ENCODE measurements around the gene GPR137B. TPM values are rescaled to one million over a fixed set of nuclear protein-coding genes. Genes with fewer than 3 reads are reported as not detected.
"Not testable (repeated sequence)": the region's sequence is repeated elsewhere in the genome, so short reads cannot be mapped to it uniquely, and the experiment has no call there.

Gene GPR137B
- total and polyA plus RNA-seq, 2 donors (not counting 1 experiment from before 2014, with no cell fraction given) = 12.9 to 13.6 TPM

GRCh38 chr1:236181059-236181458 is 38.7 kb downstream of the GPR137B start:
- TF ChIP-seq CTCF (conservative IDR thresholded peaks at IDR 0.05 in 1 of 2, IDR thresholded peaks at IDR 0.05 in 1 of 2; ENCODE audit: low read depth in 1 of 2, low read length in 2 of 2) = no peak
- TF ChIP-seq EZH2 (IDR thresholded peaks at IDR 0.05; ENCODE audit: low read length, missing control alignments) = no peak
- peak in 1 of 2 donors; percentile 33 for DNase-seq (ENCODE audit: low read depth in 2 of 2)
- no peak overlapping the region for H2AFZ ChIP-seq (ENCODE audit: low read length)
- H3K9me3 ChIP-seq (ENCODE audit: control insufficient read depth, insufficient read depth, low read depth, low read length) = no peaks in the 10 kb centered on the region
- no peak overlapping the region for H3K4me2 ChIP-seq (ENCODE audit: extremely low read depth, insufficient read depth, low read length)
- H3K4me3 ChIP-seq (replicated peaks in 1 of 4; ENCODE audit: control extremely low read depth in 1 of 4, insufficient read depth in 1 of 4, low read depth in 3 of 4, low read length in 4 of 4) = no peak overlapping the region
- H3K27ac ChIP-seq (ENCODE audit: insufficient read depth, low read length) = no peak overlapping the region
- no peaks in the 10 kb centered on the region for H3K4me1 ChIP-seq (ENCODE audit: control insufficient read depth, extremely low read depth, insufficient read depth, low read length)
- no peaks in the 10 kb centered on the region for H3K36me3 ChIP-seq (ENCODE audit: control insufficient read depth, insufficient read depth, low read length)
- H4K20me1 ChIP-seq (ENCODE audit: control insufficient read depth, extremely low read depth, insufficient read depth, low read length) = no peaks in the 10 kb centered on the region
- H3K9ac ChIP-seq (ENCODE audit: insufficient read depth, low read length) = no peak overlapping the region
- no peaks in the 10 kb centered on the region for H3K27me3 ChIP-seq (ENCODE audit: control insufficient read depth, insufficient read depth, low read length)
- no peaks in the 10 kb centered on the region for H3K79me2 ChIP-seq (ENCODE audit: control insufficient read depth, insufficient read depth, low read length)

GRCh38 chr1:236185687-236186086 is 43.3 kb downstream of the GPR137B start:
- Histone ChIP-seq H3K4me1 (ENCODE audit: control insufficient read depth, extremely low read depth, insufficient read depth, low read length) (no peaks in the 10 kb centered on the region), H3K4me3 (replicated peaks in 1 of 4; ENCODE audit: control extremely low read depth in 1 of 4, insufficient read depth in 1 of 4, low read depth in 3 of 4, low read length in 4 of 4) (no peak overlapping the region), H3K9me3 (ENCODE audit: control insufficient read depth, insufficient read depth, low read depth, low read length) (no peaks in the 10 kb centered on the region), H2AFZ (ENCODE audit: low read length) (no peak overlapping the region), H3K79me2 (ENCODE audit: control insufficient read depth, insufficient read depth, low read length) (no peaks in the 10 kb centered on the region), H3K36me3 (ENCODE audit: control insufficient read depth, insufficient read depth, low read length) (no peaks in the 10 kb centered on the region), H3K27ac (ENCODE audit: insufficient read depth, low read length) (no peak overlapping the region), H3K4me2 (ENCODE audit: extremely low read depth, insufficient read depth, low read length) (no peak overlapping the region), H4K20me1 (ENCODE audit: control insufficient read depth, extremely low read depth, insufficient read depth, low read length) (no peaks in the 10 kb centered on the region), H3K9ac (ENCODE audit: insufficient read depth, low read length) (no peak overlapping the region), H3K27me3 (ENCODE audit: control insufficient read depth, insufficient read depth, low read length) (no peaks in the 10 kb centered on the region)
- DNase-seq (ENCODE audit: low read depth in 2 of 2) = no peak
- no peak for TF ChIP-seq EZH2 (IDR thresholded peaks at IDR 0.05; ENCODE audit: low read length, missing control alignments)
- no peak for TF ChIP-seq CTCF (conservative IDR thresholded peaks at IDR 0.05 in 1 of 2, IDR thresholded peaks at IDR 0.05 in 1 of 2; ENCODE audit: low read depth in 1 of 2, low read length in 2 of 2)

- H3K27ac ChIP-seq (ENCODE audit: insufficient read depth, low read length); H3K9me3 ChIP-seq (ENCODE audit: control insufficient read depth, insufficient read depth, low read depth, low read length); H3K4me2 ChIP-seq (ENCODE audit: extremely low read depth, insufficient read depth, low read length); DNase-seq (ENCODE audit: low read depth in 2 of 2); H3K79me2 ChIP-seq (ENCODE audit: control insufficient read depth, insufficient read depth, low read length); H3K36me3 ChIP-seq (ENCODE audit: control insufficient read depth, insufficient read depth, low read length); H3K27me3 ChIP-seq (ENCODE audit: control insufficient read depth, insufficient read depth, low read length); H2AFZ ChIP-seq (ENCODE audit: low read length); H3K4me1 ChIP-seq (ENCODE audit: control insufficient read depth, extremely low read depth, insufficient read depth, low read length); H3K9ac ChIP-seq (ENCODE audit: insufficient read depth, low read length); H4K20me1 ChIP-seq (ENCODE audit: control insufficient read depth, extremely low read depth, insufficient read depth, low read length); H3K4me3 ChIP-seq (replicated peaks in 1 of 4; ENCODE audit: control extremely low read depth in 1 of 4, insufficient read depth in 1 of 4, low read depth in 3 of 4, low read length in 4 of 4): not testable (repeated sequence)
Observed at GRCh38 chr1:236186471-236186870, 44.1 kb downstream of the GPR137B start.

- H4K20me1 ChIP-seq (ENCODE audit: control insufficient read depth, extremely low read depth, insufficient read depth, low read length); H3K4me3 ChIP-seq (replicated peaks in 1 of 4; ENCODE audit: control extremely low read depth in 1 of 4, insufficient read depth in 1 of 4, low read depth in 3 of 4, low read length in 4 of 4); H3K79me2 ChIP-seq (ENCODE audit: control insufficient read depth, insufficient read depth, low read length); H3K9me3 ChIP-seq (ENCODE audit: control insufficient read depth, insufficient read depth, low read depth, low read length); H2AFZ ChIP-seq (ENCODE audit: low read length); DNase-seq (ENCODE audit: low read depth in 2 of 2); H3K4me1 ChIP-seq (ENCODE audit: control insufficient read depth, extremely low read depth, insufficient read depth, low read length); H3K36me3 ChIP-seq (ENCODE audit: control insufficient read depth, insufficient read depth, low read length); H3K4me2 ChIP-seq (ENCODE audit: extremely low read depth, insufficient read depth, low read length); H3K27me3 ChIP-seq (ENCODE audit: control insufficient read depth, insufficient read depth, low read length); H3K27ac ChIP-seq (ENCODE audit: insufficient read depth, low read length); H3K9ac ChIP-seq (ENCODE audit: insufficient read depth, low read length): not testable (repeated sequence)
Observed at GRCh38 chr1:236188084-236188483, 45.7 kb downstream of the GPR137B start.

Data from fibroblast of lung (primary cell).